Measurements from ENCODE around the gene GIPR.
"Not testable (repeated sequence)": the region's sequence is repeated elsewhere in the genome, so short reads cannot be mapped to it uniquely, and the experiment has no call there.

GIPR gene

DNA sequence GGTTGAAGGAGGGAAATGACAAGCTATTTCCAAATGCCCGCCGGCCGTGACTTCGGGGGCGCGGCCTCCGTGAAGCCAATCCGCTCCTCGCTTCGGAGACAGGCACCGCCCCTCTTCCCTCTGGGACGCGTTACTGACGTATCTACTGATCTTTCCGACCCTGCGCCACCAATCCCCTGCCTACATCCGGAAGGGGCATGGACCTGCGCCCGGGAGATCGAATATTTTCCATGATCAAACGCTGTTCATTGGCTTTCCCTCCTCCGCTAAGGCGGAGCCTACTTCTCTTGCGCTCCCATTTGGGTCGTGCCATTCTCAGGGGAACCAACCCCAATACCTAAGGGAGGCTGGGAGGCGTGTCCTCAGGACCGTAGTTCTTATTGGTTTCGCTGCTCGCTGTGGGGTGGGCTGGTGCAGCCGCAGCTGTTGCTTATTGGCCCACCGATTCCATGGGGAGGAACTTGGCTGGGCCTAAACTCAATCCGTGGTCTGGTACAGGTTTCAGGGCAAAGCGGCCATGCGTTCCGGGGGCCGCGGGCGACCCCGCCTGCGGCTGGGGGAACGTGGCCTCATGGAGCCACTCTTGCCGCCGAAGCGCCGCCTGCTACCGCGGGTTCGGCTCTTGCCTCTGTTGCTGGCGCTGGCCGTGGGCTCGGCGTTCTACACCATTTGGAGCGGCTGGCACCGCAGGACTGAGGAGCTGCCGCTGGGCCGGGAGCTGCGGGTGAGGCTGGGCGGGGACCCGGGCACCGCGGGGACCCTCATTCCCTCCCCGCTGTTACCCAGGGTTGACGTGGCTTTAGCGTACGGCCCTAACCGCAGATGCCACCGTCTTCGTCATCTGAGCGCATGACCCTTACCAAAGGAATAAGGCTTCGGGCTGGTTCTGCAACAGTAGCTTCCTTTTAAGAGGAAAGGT lies 24.4 kb downstream of the GIPR start, which contains the start of gene QPCTL:
Gene QPCTL (plus strand): TSS at position 480 of the 919 bp plus-strand sequence. CDS start 38 bp downstream, at position 518.
- DNase-seq, result peak; percentile 75

DNA sequence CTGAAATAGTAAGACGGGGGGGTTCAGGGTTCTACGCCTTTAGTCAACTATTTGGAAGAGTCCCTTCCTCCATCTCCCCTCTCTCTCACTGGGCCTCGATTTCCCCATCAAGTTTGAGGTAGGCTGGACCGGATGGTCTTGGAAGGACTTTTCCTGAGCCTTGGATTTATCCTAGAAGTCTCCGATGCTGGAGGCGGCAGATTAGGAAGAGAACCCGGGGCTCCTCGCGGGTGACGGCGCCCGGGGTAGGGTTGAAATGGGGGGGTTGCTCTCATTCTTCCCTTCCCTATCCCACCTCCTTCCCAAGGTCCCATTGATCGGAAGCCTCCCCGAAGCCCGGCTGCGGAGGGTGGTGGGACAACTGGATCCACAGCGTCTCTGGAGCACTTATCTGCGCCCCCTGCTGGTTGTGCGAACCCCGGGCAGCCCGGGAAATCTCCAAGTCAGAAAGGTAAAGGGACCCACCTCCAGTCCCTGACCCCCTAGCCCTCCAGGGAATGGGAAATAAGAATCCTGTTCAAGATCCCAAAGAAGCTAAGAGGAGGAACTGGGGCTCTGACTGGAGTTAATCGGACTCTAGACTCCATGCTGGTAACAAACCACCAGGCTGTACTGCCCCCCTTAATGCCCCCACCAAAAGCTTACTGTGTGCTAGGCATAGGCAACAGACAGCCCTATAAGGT lies 25.2 kb downstream of the GIPR start:
- DNase-seq, result no peak

DNA sequence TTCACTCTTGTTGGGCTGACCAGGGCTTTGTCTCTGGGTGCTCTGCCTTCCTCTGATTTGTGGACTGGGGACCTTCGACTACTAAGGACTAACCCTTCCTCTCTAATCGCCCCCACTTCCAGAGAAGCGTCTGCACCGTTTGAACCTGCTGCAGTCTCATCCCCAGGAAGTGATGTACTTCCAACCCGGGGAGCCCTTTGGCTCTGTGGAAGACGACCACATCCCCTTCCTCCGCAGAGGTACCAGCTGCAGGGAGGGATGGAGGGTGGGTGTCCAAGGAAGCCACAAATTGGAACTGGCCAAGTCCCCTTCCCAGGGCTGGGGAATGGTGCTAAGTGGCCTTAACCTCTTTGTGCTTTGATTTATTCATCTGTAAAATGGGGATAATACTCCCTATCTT lies 33.7 kb downstream of the GIPR start:
- no peak for DNase-seq

GRCh38 chr19:45705115-45705514 lies 37.1 kb downstream of the GIPR start:
- no peak for DNase-seq

GRCh38 chr19:45705710-45706415 lies 37.8 kb downstream of the GIPR start:
- DNase-seq, result no peak

- DNase-seq, result no peak
Observed at GRCh38 chr19:45710356-45711130, 42.5 kb downstream of the GIPR start.

GRCh38 chr19:45711851-45712698 lies 44.1 kb downstream of the GIPR start:
- no peak for DNase-seq

DNA sequence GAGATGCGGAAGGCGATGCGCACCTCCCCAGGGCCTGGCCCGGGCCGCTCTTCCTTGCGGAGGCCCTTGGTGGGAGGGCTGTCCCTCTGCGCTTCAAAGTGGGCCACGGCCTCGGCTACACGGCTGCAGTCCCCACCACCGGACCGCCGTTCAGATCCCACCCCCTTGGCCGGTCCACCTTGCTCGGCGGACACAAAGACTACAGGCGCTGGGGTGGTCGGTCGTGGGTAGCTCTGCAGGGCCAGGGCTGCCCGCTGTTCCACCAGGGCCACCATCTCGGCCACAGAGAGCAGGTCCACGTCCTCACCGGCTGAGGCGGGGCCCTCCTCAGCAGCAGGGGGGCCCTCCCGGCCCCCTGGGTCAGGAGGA lies 44.7 kb downstream of the GIPR start:
- DNase-seq, result no peak

DNA sequence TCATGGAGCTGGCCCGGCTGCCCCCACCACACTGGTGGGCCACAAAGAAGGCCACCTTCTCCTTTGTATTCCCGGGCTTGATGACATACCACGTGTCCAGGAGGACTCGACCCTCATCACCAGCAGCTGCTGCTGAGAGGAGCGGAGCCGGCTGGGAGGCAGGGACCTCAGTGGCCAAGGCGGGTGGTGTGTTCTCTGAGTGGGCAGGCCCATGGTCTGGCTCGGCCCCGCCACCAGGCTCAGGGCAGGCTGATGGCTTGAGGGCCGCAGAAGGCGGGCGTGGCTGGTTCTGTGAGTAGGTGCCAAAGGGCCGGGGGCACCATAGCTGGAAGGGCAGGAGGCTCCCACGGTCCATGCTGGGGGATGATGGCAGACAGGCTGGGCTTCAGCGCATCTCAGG lies 45.1 kb downstream of the GIPR start:
- DNase-seq, result no peak

GRCh38 chr19:45715139-45715538 lies 47.1 kb downstream of the GIPR start:
- no peak for DNase-seq

DNA sequence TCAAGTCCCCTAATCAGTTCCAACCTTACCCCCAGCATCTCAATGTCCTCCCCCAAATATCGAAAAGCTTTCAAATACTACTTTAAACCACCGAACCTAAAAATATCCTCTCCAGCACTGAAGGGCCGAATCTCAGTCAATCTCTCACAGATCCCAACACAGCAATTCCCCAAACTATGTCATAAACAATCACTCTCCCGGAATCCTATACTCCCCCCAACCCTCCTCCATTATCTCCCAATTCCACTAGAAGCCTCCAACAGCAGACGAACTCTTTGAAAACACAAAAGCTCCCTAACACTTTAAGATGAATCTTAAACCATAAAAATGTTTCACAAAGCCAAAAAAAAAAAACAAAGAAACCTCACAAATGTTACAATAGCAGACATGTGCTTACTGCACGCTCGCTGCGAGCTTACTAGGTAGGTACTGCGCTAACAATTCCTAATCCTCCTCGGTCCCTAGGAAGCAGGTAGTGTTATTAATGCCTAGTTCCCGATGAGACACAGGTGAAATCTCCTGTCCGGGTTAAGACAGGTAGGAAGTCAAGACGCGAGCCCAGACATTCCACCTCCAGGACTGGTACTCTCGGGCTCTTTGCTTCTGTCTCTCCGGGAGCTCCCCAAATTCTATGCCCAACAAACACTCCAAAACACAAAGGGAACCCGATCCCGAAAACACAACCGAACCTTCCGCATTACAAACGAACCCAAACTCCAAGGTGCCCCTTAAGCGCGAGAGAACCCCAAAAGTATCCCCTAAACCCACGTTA lies 48.5 kb downstream of the GIPR start:
- DNase-seq, result no peak

GRCh38 chr19:45717131-45717982 lies 49.3 kb downstream of the GIPR start:
- peak; percentile 98 for DNase-seq

GRCh38 chr19:45717983-45718650 lies 50.1 kb downstream of the GIPR start:
- no peak for DNase-seq

GRCh38 chr19:45720065-45720464 lies 52.0 kb downstream of the GIPR start:
- not testable (repeated sequence) for DNase-seq

DNA sequence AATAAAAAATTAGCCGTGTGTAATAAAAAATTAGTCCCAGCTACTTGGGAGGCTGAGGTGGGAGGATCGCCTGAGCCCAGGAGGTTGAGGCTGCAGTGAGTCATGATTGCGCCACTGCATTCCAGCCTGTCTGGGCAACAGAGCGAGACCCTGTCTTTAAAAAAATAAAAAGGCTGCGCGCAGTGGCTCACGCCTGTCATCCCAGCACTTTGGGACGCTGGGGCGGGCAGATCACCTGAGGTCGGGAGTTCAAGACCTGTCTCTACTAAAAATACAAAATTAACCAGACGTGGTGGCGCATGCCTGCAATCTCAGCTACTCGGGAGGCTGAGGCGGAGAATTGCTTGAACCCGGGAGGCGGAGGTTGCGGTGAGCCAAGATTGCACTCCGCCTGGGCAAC lies 60.7 kb downstream of the GIPR start:
- not testable (repeated sequence) for DNase-seq

DNA sequence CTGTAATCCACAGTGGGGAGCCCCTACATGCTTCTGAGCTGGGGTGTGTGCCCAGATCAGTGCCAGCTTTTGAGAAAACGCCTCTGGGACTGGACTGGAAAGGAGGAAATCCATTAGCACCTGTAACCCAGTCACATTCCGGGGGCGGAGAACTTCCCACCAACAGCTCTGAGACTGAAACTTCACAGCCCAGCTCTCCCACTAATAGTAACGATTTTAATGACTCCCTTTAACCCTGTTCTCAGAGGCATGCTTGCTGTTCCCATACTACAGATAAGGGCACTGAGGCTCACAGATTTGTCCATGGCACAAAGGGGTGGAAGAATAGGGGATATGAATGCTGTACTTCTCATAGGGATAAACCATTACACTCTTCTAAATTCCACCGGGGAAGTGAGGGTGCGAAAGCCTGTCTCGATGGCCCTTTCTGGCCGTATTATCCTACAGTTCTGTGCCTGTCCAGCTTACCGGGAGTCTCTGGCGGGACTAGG lies 61.8 kb downstream of the GIPR start:
- DNase-seq, result no peak

- DNase-seq, result peak; percentile 68
Observed at GRCh38 chr19:45730368-45731288, 62.6 kb downstream of the GIPR start, which contains the start of gene FBXO46. Gene FBXO46 (minus strand): TSS chr19:45730896. CDS start chr19:45713495, 17,401 bp downstream.

Data from activated gamma-delta T cell (primary cell).